ENCODE data around the gene HSF4.

HSF4 gene

DNA sequence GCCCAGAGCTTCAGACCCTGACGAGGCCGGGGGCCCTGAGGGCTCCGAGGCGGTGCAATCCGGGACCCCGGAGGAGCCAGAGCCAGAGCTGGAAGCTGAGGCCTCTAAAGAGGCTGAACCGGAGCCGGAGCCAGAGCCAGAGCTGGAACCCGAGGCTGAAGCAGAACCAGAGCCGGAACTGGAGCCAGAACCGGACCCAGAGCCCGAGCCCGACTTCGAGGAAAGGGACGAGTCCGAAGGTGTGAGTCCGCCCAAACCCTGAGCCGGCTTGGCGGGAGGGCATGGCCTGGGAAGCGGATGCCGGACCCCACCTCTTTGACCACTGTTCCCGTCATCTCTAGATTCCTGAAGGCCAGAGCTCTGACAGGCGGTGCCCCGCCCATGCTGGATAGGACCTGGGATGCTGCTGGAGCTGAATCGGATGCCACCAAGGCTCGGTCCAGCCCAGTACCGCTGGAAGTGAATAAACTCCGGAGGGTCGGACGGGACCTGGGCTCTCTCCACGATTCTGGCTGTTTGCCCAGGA lies 10.2 kb downstream of the HSF4 start:
- peak overlapping the region; percentile 57 for H3K4me3 ChIP-seq (ENCODE audit: low read depth, low read length)
- TF ChIP-seq, protein P1, sequence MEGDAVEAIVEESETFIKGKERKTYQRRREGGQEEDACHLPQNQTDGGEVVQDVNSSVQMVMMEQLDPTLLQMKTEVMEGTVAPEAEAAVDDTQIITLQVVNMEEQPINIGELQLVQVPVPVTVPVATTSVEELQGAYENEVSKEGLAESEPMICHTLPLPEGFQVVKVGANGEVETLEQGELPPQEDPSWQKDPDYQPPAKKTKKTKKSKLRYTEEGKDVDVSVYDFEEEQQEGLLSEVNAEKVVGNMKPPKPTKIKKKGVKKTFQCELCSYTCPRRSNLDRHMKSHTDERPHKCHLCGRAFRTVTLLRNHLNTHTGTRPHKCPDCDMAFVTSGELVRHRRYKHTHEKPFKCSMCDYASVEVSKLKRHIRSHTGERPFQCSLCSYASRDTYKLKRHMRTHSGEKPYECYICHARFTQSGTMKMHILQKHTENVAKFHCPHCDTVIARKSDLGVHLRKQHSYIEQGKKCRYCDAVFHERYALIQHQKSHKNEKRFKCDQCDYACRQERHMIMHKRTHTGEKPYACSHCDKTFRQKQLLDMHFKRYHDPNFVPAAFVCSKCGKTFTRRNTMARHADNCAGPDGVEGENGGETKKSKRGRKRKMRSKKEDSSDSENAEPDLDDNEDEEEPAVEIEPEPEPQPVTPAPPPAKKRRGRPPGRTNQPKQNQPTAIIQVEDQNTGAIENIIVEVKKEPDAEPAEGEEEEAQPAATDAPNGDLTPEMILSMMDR (IDR thresholded peaks at IDR 0.05; ENCODE audit: low read depth, low read length): no peak

DNA sequence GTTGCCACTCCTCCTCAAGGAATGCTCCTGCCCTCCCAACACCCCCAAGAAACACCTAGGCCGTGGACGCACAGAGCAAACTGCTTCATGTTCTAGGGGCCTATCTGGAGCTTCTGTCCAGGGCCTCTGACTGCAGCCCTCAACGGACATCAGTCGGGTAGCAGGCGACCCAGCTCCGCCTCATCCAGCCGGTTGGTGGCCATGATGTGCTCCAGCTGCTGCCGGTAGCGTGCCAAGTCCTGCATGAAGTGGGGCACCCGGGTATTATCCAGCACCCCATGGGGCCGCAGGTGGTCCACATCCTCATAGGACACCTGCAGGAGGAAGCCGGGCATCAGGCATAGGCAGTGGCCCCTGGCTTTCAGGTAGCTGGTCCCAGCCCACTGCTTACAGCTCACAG lies 12.1 kb downstream of the HSF4 start:
- H3K4me3 ChIP-seq (ENCODE audit: low read depth, low read length): no peak overlapping the region
- TF ChIP-seq, protein P1 (IDR thresholded peaks at IDR 0.05; ENCODE audit: low read depth, low read length): no peak

DNA sequence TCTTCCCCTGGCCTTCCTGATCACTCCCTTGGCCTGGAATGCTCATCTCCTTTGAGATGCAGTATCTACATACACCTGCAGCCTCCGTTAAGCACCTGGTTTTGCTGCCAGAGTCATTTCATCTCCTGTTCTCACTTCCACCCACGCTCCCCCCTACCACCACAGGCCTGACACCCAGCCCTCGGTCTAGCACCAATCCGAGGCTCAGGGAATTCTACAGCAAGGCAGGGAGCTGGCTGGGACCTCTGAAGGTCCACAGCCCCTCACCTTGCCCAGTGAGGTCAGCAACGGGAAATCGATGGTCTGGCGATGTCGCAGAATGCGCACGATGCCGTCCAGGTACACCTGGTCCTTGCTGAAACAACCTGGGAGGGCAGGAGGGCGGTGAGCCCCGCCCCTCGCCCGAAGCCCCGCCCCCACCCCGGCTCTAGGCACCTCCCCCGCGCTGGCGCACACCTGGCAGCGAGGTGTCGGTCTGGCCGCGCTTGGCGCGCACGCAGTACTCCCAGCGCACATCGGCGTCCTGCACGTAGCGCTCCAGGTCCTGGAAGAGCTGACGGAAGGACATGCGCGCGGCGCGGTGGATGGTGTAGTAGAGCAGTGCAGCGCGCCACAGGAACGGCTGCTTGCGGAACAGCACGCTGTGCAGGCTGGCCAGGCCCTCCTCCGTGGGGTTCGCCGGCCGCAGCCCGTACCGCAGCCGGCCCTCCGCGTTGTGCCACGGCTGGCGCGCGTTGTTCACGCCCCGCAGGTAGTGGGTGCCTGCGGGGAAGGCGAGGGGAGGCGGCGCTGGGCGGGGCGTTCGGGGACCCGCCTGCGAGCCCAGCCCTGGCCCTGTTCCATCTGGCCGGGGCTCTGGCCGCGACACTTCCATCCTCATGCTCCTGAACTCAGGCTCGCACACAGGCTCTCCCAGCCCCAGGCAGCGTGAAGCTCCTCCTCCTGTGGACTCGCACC lies 13.5 kb downstream of the HSF4 start:
- TF ChIP-seq, protein P1 (IDR thresholded peaks at IDR 0.05; ENCODE audit: low read depth, low read length): no peak
- H3K4me3 ChIP-seq (ENCODE audit: low read depth, low read length): no peak overlapping the region

DNA sequence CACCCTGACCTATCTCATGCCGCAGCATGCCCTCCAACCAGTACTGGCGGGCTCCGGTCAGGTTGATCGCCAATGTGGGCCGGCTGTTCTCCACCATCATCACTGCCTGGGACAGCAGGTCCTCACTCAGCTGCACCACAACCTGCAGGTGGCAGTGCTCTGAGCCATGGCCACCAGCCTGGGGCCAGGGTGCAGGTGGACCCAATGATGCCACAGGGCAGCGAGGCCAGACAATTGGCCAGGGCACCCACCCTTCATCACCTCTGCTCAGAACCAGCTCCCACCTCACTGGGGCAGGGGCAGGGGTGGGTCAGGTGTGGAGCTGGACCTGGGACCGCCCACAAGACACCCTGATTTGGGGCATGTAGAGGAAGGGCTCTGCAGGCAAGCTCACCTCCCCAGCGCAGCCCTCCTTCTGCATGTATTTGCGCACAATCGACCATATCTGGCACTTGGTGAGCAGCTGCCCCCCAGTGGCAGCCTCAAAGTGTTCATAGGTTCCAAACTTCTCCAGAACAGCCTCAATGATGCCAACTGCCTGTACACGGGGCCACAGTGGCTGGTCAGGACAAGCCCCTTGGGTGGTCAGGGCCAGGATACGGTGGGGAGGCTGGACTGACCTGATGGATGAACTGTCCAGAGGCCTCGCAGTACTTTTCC lies 15.0 kb downstream of the HSF4 start:
- H3K4me3 ChIP-seq (ENCODE audit: low read depth, low read length): no peak overlapping the region
- TF ChIP-seq, protein P1 (IDR thresholded peaks at IDR 0.05; ENCODE audit: low read depth, low read length): no peak

DNA sequence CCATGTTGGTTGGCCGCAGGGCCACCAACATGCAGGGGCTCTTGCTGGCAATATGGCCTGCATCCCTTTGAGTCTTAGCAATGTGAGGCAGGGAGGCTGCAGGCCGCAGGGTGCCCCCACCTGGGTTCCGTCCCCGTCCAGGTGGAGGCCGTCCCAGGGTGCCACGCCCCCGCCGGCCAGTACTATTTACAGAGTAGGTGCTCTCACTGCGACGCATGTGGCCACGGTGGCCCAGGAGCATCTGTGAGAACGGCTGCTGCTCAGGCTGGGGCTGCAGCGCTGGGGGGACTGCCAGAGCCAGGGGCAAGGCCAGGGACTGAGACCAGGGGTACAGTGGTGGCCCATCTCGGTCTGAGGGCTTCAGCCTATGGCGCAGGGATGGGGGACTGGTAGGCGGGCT lies 15.6 kb downstream of the HSF4 start:
- TF ChIP-seq, protein P1 (IDR thresholded peaks at IDR 0.05; ENCODE audit: low read depth, low read length): no peak

DNA sequence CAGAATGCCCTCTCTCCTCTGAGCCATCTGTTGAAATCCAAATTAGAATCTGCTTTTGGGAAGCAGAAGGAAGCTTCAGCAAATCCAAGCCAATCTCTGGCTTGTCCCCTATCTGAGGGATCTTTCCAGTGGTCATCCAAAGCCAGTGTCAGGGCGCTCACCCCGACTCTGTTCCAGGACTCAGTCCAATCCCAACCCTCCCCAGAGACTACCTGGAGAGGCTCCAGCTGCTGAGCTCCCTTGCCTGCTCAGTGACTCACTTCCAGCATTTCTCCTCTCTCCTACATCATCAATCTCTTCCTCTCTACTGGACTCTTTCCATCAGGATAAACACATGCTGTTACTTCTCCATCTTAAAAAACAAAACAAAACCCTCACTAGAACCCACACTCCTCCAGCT lies 16.8 kb downstream of the HSF4 start:
- TF ChIP-seq, protein P1 (IDR thresholded peaks at IDR 0.05; ENCODE audit: low read depth, low read length): no peak
- H3K4me3 ChIP-seq (ENCODE audit: low read depth, low read length): peak overlapping the region; percentile 17; the same call in 1 of the 2 replicates

More for the DNA sequence above, 15.6 kb downstream of the HSF4 start:
- no peak overlapping the region for H3K4me3 ChIP-seq (ENCODE audit: low read depth, low read length)

Measured in WI38 (cell line).